ENCODE data around the gene ITGB6.

The ITGB6 gene

DNA sequence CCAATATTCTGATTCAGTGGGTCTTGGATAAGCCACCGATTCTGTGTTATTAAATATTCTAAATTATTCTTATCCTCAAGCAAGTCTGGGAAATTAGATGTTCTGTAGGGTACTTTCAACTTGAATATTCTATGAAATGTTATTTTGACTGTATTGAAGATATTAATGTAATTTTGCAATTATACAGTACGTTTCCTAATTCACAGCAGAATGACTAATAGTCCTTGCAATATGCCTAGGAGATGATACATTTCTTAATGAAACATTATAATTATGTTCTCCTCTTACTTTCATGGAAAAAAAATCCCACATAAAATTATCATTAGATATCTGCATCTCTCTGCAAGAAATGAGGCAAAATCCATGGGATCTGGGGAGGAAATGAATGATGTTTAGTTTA lies 91.4 kb downstream of the ITGB6 start:
- no peak overlapping the region for H3K27ac ChIP-seq
- TF ChIP-seq, protein P1, sequence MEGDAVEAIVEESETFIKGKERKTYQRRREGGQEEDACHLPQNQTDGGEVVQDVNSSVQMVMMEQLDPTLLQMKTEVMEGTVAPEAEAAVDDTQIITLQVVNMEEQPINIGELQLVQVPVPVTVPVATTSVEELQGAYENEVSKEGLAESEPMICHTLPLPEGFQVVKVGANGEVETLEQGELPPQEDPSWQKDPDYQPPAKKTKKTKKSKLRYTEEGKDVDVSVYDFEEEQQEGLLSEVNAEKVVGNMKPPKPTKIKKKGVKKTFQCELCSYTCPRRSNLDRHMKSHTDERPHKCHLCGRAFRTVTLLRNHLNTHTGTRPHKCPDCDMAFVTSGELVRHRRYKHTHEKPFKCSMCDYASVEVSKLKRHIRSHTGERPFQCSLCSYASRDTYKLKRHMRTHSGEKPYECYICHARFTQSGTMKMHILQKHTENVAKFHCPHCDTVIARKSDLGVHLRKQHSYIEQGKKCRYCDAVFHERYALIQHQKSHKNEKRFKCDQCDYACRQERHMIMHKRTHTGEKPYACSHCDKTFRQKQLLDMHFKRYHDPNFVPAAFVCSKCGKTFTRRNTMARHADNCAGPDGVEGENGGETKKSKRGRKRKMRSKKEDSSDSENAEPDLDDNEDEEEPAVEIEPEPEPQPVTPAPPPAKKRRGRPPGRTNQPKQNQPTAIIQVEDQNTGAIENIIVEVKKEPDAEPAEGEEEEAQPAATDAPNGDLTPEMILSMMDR (IDR thresholded peaks at IDR 0.05) = no peak
- no peak for TF ChIP-seq ZFX (IDR thresholded peaks at IDR 0.05; ENCODE audit: borderline replicate concordance)

DNA sequence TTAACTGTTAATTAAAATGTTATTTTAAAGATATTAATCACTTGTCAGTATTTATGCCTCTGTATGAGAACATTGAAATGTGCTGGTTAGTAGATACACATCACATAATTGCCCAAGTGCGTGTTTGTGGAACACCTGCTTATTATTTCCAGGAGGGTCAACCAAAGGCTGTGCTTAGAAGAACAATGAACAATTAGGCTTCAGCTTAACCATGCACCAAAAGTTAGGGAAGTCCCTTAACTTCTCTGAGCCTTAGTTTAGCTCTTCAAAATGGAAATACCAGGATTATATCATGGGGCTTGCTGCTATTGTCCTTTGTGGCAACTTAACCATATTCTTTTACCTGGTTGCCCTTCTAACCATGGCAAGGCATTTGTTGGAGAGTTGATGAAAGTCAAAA lies 94.7 kb downstream of the ITGB6 start:
- TF ChIP-seq, protein P1 (IDR thresholded peaks at IDR 0.05) = no peak
- no peak for TF ChIP-seq ZFX (IDR thresholded peaks at IDR 0.05; ENCODE audit: borderline replicate concordance)
- no peak overlapping the region for H3K27ac ChIP-seq

DNA sequence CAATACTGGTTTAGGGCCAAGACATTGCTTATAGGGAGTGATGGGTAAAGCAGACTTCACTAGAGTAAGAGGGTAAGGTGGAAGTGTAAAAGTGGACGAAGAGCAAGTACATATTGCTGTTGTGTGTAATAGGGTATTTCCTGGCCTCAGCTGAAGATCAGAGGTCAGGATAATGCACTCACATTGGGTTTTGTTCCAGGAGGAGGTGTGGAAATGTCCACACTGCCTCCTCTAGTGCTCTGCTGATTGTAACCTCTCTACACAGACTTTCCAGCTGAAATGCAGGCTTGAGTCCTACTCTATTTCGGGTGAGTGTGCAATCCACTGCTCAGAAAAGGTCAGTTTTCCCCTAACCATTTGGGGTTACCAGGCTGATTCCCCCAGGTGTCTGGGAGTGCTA lies 96.0 kb downstream of the ITGB6 start:
- H3K27ac ChIP-seq = no peak overlapping the region
- no peak for TF ChIP-seq ZFX (IDR thresholded peaks at IDR 0.05; ENCODE audit: borderline replicate concordance)
- TF ChIP-seq, protein P1 (IDR thresholded peaks at IDR 0.05) = no peak

DNA sequence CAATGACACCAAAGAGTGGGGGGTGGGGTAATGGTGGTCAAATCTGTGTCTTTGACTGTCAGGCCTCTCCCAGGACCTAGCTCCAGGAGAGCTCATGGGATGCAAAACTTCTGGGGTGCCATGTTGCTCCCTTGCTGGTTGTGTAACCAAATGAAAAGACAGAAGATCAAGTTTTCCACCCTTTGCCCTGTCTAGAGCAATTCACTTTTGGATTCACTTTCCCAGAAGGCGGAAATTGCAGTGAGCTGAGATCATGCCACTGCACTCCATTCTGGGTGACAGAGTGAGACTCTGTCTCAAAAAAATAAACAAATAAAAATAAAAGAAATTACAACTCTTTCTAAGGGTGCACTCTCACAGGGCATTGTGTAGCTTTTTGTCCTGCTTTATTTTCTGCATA lies 102.7 kb downstream of the ITGB6 start:
- H3K27ac ChIP-seq = no peak overlapping the region
- TF ChIP-seq, protein P1 (IDR thresholded peaks at IDR 0.05) = no peak
- no peak for TF ChIP-seq ZFX (IDR thresholded peaks at IDR 0.05; ENCODE audit: borderline replicate concordance)

DNA sequence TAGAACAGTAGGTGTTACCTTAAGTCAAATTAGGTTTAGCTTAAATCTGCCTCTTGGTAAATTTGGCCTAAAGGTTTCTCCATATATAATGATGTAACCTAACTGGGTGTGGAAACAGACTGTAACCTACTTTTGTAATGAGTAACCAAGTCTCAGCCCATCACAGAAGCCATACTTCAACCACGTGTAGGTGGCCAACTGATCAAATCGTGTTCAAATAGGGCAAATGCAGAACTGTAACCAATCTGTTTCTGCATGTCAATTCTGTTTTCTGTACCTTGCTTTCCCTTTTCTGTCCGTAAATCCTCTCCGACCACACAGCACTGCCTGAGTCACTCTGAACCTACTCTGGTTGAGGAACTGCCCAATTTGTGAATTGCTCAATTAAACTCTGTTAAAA lies 103.7 kb downstream of the ITGB6 start:
- TF ChIP-seq ZFX (IDR thresholded peaks at IDR 0.05; ENCODE audit: borderline replicate concordance) = no peak
- TF ChIP-seq, protein P1 (IDR thresholded peaks at IDR 0.05) = no peak
- no peak overlapping the region for H3K27ac ChIP-seq

DNA sequence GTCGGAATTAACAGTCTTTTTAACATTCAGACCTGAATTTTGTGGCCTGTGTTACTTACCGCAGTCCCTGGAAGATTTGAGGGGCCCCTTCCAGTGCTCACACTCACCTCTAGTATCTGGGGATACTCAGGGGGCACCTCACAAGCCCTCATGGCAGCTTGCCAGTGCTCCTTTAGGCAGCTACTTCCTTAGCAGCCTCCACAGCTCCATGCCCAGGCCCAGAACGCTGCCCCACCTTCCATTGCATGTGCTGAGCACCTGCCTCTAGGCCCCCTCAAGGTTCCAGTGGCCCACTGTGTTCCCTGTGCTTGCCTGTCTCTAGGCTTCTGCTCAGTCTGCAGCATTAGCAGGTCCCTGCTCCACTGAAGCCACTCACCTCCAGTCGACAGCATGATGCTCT lies 107.6 kb downstream of the ITGB6 start:
- no peak overlapping the region for H3K27ac ChIP-seq
- TF ChIP-seq ZFX (IDR thresholded peaks at IDR 0.05; ENCODE audit: borderline replicate concordance) = no peak
- TF ChIP-seq, protein P1 (IDR thresholded peaks at IDR 0.05) = no peak

DNA sequence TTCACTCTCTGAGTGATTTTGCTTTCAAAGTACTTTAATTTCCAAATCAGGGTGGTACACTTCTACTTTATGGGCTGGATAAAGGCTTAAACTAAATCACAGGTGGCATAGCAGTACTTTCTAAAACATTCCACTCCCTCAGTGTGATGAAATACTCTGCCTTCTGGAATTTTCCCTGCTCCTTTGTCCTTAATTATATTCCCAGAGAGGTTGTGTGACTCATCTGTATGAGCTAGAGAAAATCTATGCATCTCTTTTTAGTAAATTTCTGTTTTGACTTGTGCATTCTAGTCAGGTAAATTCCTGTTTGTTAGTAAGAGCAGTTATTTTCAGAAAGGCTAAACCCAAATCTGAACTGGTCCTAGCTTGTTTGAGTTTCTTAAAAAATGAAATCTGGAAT lies 108.7 kb downstream of the ITGB6 start:
- H3K27ac ChIP-seq = no peak overlapping the region
- TF ChIP-seq, protein P1 (IDR thresholded peaks at IDR 0.05) = no peak
- no peak for TF ChIP-seq ZFX (IDR thresholded peaks at IDR 0.05; ENCODE audit: borderline replicate concordance)
